ENCODE measurements around the gene RNU1-1.
"Not testable (repeated sequence)": the region's sequence is repeated elsewhere in the genome, so short reads cannot be mapped to it uniquely, and the experiment has no call there.

DNA sequence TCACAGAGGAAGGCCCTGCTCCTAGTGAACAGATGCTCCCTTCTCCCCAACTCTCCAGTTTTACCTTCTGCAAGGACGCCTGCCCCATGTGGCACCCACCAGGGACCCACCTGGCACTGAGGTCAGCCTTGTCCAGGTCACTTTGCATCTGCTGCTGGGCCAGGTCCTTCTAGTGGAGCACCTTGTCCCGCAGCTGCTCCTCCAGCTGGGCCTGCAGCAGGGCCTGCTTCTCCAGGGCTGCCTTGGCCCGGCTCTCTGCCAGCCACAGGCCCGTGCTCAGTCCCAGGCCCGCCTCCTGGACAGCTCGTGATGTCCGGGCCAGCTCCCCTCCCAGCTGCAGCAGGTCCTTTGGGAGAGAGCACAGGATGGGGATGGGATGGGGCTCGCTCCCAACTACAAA is 27.8 kb downstream of the RNU1-1 start:
- TF ChIP-seq, protein P1, sequence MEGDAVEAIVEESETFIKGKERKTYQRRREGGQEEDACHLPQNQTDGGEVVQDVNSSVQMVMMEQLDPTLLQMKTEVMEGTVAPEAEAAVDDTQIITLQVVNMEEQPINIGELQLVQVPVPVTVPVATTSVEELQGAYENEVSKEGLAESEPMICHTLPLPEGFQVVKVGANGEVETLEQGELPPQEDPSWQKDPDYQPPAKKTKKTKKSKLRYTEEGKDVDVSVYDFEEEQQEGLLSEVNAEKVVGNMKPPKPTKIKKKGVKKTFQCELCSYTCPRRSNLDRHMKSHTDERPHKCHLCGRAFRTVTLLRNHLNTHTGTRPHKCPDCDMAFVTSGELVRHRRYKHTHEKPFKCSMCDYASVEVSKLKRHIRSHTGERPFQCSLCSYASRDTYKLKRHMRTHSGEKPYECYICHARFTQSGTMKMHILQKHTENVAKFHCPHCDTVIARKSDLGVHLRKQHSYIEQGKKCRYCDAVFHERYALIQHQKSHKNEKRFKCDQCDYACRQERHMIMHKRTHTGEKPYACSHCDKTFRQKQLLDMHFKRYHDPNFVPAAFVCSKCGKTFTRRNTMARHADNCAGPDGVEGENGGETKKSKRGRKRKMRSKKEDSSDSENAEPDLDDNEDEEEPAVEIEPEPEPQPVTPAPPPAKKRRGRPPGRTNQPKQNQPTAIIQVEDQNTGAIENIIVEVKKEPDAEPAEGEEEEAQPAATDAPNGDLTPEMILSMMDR (IDR thresholded peaks at IDR 0.05): not testable (repeated sequence)
- TF ChIP-seq POLR2A, EP300 (IDR thresholded peaks at IDR 0.05): not testable (repeated sequence)
